ENCODE data around the gene CNGA3. TPM values are rescaled to one million over a fixed set of nuclear protein-coding genes. Genes with fewer than 3 reads are reported as not detected.

CNGA3 gene
- total RNA-seq, 3 donors from 2014 or later (not counting 1 experiment from before 2014, with no cell fraction given): not detected

DNA sequence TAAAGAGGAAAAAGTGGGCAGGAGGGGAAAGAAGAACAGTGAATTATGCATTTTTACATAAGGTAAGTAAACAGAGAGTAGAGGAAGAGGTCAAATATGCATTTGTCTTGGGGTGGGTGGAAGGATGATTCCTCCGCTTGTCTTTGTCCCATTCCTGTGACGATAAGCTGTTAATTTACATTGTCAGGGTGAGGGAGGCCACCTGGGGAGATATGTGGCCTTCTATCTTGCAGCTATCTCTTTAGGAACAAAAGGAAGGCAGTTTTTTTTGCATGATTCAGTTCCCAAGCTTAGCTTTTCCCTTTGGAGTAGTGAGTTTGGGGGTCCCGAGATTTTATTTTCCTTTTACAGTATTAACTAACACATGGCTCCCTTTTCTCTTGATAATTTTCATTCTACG lies 96.2 kb downstream of the CNGA3 start:
- DNase-seq (no peak), ATAC-seq (no peak)
- Mint-ChIP-seq H3K9me3 (peaks cover 7 to 15% of the 10 kb centered on the region in 2 donors), H3K36me3 (peaks cover 6% of the 10 kb centered on the region), H3K27ac (peak overlapping the region in 1 of 2 donors; percentile 19), H3K4me1 (peaks cover 45 to 46% of the 10 kb centered on the region in 2 donors), H3K27me3 (ENCODE audit: low read depth in 2 of 2) (no peaks in the 10 kb centered on the region), H3K4me3 (peak overlapping the region; percentile 41)
- Histone ChIP-seq H3K27me3 (ENCODE audit: control insufficient read depth, insufficient read depth, low read length) (no peaks in the 10 kb centered on the region), H3K4me3 (ENCODE audit: low read length) (no peak overlapping the region), H3K36me3 (ENCODE audit: control insufficient read depth, insufficient read depth, low read length) (no peaks in the 10 kb centered on the region), H3K27ac (ENCODE audit: low read length) (no peak overlapping the region), H3K4me1 (ENCODE audit: control insufficient read depth, insufficient read depth, low read length) (peaks cover 26% of the 10 kb centered on the region), H3K9me3 (ENCODE audit: control insufficient read depth, insufficient read depth, low read length) (peaks cover 7% of the 10 kb centered on the region)
- 98% methylated on average over 2 of the region's 4 CpGs for WGBS (ENCODE audit: insufficient coverage)
- intact Hi-C loops (cut with micrococcal nuclease): no loop called here
- TF ChIP-seq, protein P1, sequence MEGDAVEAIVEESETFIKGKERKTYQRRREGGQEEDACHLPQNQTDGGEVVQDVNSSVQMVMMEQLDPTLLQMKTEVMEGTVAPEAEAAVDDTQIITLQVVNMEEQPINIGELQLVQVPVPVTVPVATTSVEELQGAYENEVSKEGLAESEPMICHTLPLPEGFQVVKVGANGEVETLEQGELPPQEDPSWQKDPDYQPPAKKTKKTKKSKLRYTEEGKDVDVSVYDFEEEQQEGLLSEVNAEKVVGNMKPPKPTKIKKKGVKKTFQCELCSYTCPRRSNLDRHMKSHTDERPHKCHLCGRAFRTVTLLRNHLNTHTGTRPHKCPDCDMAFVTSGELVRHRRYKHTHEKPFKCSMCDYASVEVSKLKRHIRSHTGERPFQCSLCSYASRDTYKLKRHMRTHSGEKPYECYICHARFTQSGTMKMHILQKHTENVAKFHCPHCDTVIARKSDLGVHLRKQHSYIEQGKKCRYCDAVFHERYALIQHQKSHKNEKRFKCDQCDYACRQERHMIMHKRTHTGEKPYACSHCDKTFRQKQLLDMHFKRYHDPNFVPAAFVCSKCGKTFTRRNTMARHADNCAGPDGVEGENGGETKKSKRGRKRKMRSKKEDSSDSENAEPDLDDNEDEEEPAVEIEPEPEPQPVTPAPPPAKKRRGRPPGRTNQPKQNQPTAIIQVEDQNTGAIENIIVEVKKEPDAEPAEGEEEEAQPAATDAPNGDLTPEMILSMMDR (IDR thresholded peaks at IDR 0.05): no peak

DNA sequence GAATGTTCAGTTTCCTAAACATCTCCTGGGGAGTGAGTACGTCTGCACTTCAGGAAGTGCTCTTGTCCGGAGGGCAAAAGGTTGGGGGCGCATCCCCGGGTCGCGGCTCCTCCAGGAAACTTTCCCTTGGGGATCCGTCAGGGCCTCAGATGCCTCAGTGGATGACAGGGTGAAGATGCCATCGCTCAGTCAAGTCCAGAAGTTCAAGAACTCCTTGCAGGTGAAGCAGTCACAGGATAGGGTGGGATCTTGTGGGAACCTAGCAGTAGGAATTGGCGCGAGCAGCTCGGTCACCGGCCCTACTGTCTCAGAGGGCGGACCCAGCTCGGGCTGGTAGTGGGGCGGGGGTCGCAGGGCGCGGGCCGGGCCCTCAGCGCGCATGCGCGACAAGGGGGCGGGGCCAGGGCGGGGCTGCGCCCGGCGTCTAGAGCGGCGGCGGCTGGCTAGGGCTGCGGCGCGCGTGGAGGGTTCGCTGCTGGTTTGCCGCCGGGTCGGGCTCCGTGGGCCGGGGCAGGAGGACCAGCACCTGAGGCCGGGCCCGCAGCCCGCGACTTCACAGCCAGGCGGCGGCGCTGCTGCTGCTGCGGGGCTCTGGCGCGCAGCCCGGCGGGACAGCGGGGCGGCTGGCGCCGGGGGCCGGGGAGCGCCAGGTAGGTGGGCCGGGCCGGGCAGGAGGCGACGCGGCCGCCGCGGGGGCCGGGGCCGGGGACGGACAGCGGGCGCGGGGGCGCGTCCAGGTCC lies 98.3 kb downstream of the CNGA3 start, which contains the start of gene INPP4A:
INPP4A (plus strand) TSS at position 423 of the 741 bp plus-strand sequence. CDS start 75,191 bp downstream, outside the sequence.
- Mint-ChIP-seq H3K4me3 (peak within 1 kb of the TSS; percentile 98), H3K27ac (peak within 1 kb of the TSS; percentile 98 to 99), H3K4me1 (peaks cover 47 to 51% of the 10 kb centered on the region in 2 donors), H3K27me3 (ENCODE audit: low read depth in 2 of 2) (no peaks in the 10 kb centered on the region), H3K9me3 (peaks cover 2 to 5% of the 10 kb centered on the region in 2 donors), H3K36me3 (no peaks in the 10 kb centered on the region)
- TF ChIP-seq, protein P1 (IDR thresholded peaks at IDR 0.05): no peak
- peaks cover 7% of the 10 kb centered on the region for H3K9me3 ChIP-seq (ENCODE audit: control insufficient read depth, insufficient read depth, low read length)
- ATAC-seq (peak; percentile 65 to 87 (median 80)), DNase-seq (peak; percentile 73 to 89)
- no peaks in the 10 kb centered on the region for H3K36me3 ChIP-seq (ENCODE audit: control insufficient read depth, insufficient read depth, low read length)
- H3K27ac ChIP-seq (ENCODE audit: low read length): peak within 1 kb of the TSS; percentile 78
- H3K4me1 ChIP-seq (ENCODE audit: control insufficient read depth, insufficient read depth, low read length): peaks cover 38% of the 10 kb centered on the region
- WGBS (ENCODE audit: insufficient coverage): under 1% methylated on average over 75 of the region's 75 CpGs
- H3K4me3 ChIP-seq (ENCODE audit: low read length): peak within 1 kb of the TSS; percentile 64
- no peaks in the 10 kb centered on the region for H3K27me3 ChIP-seq (ENCODE audit: control insufficient read depth, insufficient read depth, low read length)
- intact Hi-C loops (cut with micrococcal nuclease): loop anchor here (2.0 to 5.0 kb wide), 4 partner anchors 32 to 697 kb away; no protein-coding TSS in a partner anchor

DNA sequence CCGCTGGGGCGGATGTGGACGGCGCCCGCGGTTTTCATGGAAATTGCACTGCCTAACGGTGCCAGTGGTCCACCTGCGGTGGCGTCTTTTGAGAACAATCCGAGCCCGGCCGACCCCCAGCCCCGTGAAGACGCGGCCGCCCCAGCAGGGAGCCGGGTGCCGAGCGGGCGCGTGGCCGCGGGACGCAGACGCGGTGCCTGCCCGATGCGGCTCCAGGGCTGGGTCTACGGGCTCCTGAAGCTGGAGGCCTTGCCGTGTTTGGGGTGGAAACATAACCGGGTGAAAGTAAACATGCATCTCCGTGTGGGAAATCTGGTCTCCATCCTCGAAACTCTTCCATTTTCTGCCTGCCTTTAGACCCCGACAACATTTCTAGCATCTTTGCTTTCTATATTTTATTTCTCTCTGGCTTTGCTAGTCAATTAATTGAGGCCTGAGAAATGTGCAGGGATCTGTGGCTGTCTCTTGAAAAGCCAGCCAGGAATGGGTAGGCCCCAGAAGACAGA lies 99.0 kb downstream of the CNGA3 start:
- H3K27me3 ChIP-seq (ENCODE audit: control insufficient read depth, insufficient read depth, low read length): no peaks in the 10 kb centered on the region
- TF ChIP-seq, protein P1 (IDR thresholded peaks at IDR 0.05): no peak
- peak; percentile 16 to 43 (median 35) for ATAC-seq
- no peaks in the 10 kb centered on the region for H3K36me3 Mint-ChIP-seq
- H3K36me3 ChIP-seq (ENCODE audit: control insufficient read depth, insufficient read depth, low read length): no peaks in the 10 kb centered on the region
- peaks cover 42% of the 10 kb centered on the region for H3K4me1 ChIP-seq (ENCODE audit: control insufficient read depth, insufficient read depth, low read length)
- peaks cover 0 to 2% of the 10 kb centered on the region in 2 donors for H3K9me3 Mint-ChIP-seq
- intact Hi-C loops (cut with micrococcal nuclease): loop anchor here (2.0 to 5.0 kb wide), 4 partner anchors 32 to 698 kb away; no protein-coding TSS in a partner anchor
- H3K4me3 Mint-ChIP-seq: peak overlapping the region; percentile 98
- no peaks in the 10 kb centered on the region for H3K27me3 Mint-ChIP-seq (ENCODE audit: low read depth in 2 of 2)
- peak overlapping the region; percentile 64 for H3K4me3 ChIP-seq (ENCODE audit: low read length)
- peak overlapping the region; percentile 98 to 99 for H3K27ac Mint-ChIP-seq
- peak overlapping the region; percentile 74 for H3K27ac ChIP-seq (ENCODE audit: low read length)
- H3K4me1 Mint-ChIP-seq: peaks cover 47 to 51% of the 10 kb centered on the region in 2 donors
- peak in 1 of 2 donors; percentile 54 for DNase-seq
- peaks cover 3% of the 10 kb centered on the region for H3K9me3 ChIP-seq (ENCODE audit: control insufficient read depth, insufficient read depth, low read length)
- 0% methylated on average over 34 of the region's 34 CpGs for WGBS (ENCODE audit: insufficient coverage)

Data from natural killer cell (primary cell).